ENCODE measurements around the gene CD7. TPM values are rescaled to one million over a fixed set of nuclear protein-coding genes. Genes with fewer than 3 reads are reported as not detected.
A peak's percentile ranks its signal among the peaks of the same experiment; 100 is the strongest.

Gene CD7
- total and polyA plus RNA-seq, 9 of the 15 experiments (the other 6 are each of a cell fraction or from before 2014, with no cell fraction given) = 0.21 to 0.35 TPM; not detected in 7

GRCh38 chr17:82285141-82285540 lies 32.3 kb downstream of the CD7 start:
- ChIA-PET CTCF (ENCODE audit: low intra/inter-chr PET ratio) (no interaction called here), POLR2A (interaction anchor here (0.7 to 2.0 kb wide), 4 partner anchors 12 to 48 kb away, joined by 4 to 6 read pairs (median 5); partner anchors contain the start of gene CSNK1D)
- Histone ChIP-seq H3K36me3 (ENCODE audit: control insufficient read depth, insufficient read depth, low read length) (no peaks in the 10 kb centered on the region), H3K27ac (ENCODE audit: extremely low read depth, low read depth, low read length) (no peak overlapping the region), H4K20me1 (replicated peaks; ENCODE audit: control insufficient read depth, insufficient read depth, low read length) (no peaks in the 10 kb centered on the region), H3K4me3 (no peak overlapping the region), H3K9ac (ENCODE audit: insufficient read depth in 1 of 2, low read depth in 2 of 2, low read length in 2 of 2) (peak overlapping the region in 1 of 2 experiments; percentile 37; a peak in 1 of 4 replicates), H3K9me1 (ENCODE audit: control insufficient read depth, insufficient read depth, low read length) (no peaks in the 10 kb centered on the region), H3K79me2 (ENCODE audit: control insufficient read depth, insufficient read depth, low read length) (no peaks in the 10 kb centered on the region), H3K4me2 (ENCODE audit: insufficient read depth, low read length) (no peak overlapping the region), H3K9me3 (replicated peaks; ENCODE audit: control insufficient read depth, insufficient read depth, low read depth, low read length) (no peaks in the 10 kb centered on the region), H3K4me1 (replicated peaks in 1 of 2; ENCODE audit: control insufficient read depth in 2 of 2, insufficient read depth in 2 of 2, low read length in 2 of 2) (peaks cover 34 to 61% of the 10 kb centered on the region in 2 experiments), H2AFZ (ENCODE audit: low read depth, low read length) (peak overlapping the region; percentile 52), H3K27me3 (ENCODE audit: control insufficient read depth in 2 of 2, insufficient read depth in 2 of 2, low read length in 2 of 2) (no peaks in the 10 kb centered on the region)
- WGBS (ENCODE audit: insufficient coverage, low coverage, missing lambda C conversion rate) = 47% methylated on average over 8 of the region's 8 CpGs
- DNase-seq (ENCODE audit: extremely low read depth in 1 of 4, low spot score in 3 of 4) (no peak), ATAC-seq (no peak), FAIRE-seq (no peak)
- BruUV-seq (replicated peaks) = no TSS peak
- intact Hi-C loops (cut with micrococcal nuclease) (no loop called here), in situ Hi-C loops (cut with MboI) (no loop called here)
- no peak for TF ChIP-seq ZFP30 (CRISPR knock-in tag; IDR thresholded peaks at IDR 0.05; ENCODE audit: borderline replicate concordance)
- no peak for TF ChIP-seq MCM3 (IDR thresholded peaks at IDR 0.05)
- no peak for TF ChIP-seq ZNF707 (CRISPR knock-in tag; conservative IDR thresholded peaks at IDR 0.05)
- TF ChIP-seq SREBF2 (CRISPR knock-in tag; IDR thresholded peaks at IDR 0.05) = no peak
- TF ChIP-seq PHF20 (IDR thresholded peaks at IDR 0.05; ENCODE audit: partially characterized antibody) = no peak
- no peak for TF ChIP-seq XRCC3 (IDR thresholded peaks at IDR 0.05)
- TF ChIP-seq CLOCK (CRISPR knock-in tag; IDR thresholded peaks at IDR 0.05; ENCODE audit: borderline replicate concordance) = no peak
- no peak for TF ChIP-seq ARID4B (CRISPR knock-in tag; IDR thresholded peaks at IDR 0.05)
- no peak for TF ChIP-seq DLX4 (CRISPR knock-in tag; IDR thresholded peaks at IDR 0.05)
- TF ChIP-seq ZNF316 (IDR thresholded peaks at IDR 0.05) = 0 out of 2 replicates have a peak, but pooled peaks have one; percentile 0
- TF ChIP-seq ZNF3 (CRISPR knock-in tag; IDR thresholded peaks at IDR 0.05) = no peak
- TF ChIP-seq MAFF (IDR thresholded peaks at IDR 0.05; ENCODE audit: low read length) = no peak
- TF ChIP-seq KLF16 (IDR thresholded peaks at IDR 0.05) = no peak
- no peak for TF ChIP-seq RBM17 (IDR thresholded peaks at IDR 0.05; ENCODE audit: borderline replicate concordance, low read depth, low read length)
- peak; percentile 35 for TF ChIP-seq ZFX (CRISPR knock-in tag; IDR thresholded peaks at IDR 0.05)
- TF ChIP-seq LARP7 (IDR thresholded peaks at IDR 0.05) = no peak

Data from K562 (cell line).